Stimulated activated CD4-positive, alpha-beta T cell treated with anti-CD3 and anti-CD28 coated beads, Interleukin-1b, Interleukin-23, amount 100 ng/mL, for 24 hours (primary cell): Measurements from ENCODE around the gene ADGRL3.

Experiments used
- DNase-seq, 4 experiments: peaks; one replicate each; pipeline ENCODE4 v3.0.0-alpha.2; 2020; ENCODE audit warnings: low read depth in 4 of 4, low spot score in 1 of 4

Gene ADGRL3

DNA sequence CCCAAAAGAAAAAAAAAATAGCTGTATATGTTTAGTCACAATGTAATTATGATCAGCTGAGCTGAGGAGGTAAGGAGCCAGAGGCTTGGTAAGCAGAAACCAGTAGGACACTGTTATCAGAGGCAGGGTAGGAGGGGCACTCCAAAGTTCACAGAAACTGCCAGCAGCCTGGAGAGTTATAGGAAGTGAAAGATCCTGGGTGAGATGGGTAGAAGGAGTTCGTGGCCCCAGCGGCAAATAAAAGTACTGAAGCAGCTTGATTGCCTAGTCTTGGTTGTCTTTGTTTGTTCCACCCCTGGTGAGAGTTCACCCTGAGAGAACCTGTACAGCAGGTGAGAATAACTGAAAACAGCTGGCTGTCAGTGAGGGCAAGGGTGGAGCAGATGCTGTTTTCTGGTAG is 340.8 kb downstream of the ADGRL3 start:
- no peak for DNase-seq

DNA sequence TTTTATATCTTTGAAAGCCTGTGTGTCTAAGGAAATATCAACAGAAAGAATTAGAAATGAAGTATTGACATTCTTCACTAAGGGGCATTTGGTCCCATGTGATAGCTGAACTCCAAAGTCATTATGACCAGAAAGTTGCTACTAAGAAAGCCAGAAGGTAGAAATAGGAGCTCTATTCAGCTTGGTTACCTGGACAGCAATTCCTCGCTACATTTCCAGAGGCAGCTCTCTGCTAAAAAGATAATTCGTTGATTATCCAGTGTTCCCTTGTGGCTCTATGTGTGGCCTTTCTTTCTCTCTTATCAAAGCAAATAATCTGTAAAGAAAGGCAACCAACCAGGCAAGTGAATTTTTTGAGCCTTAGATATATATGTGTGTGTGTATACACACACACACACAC is 341.3 kb downstream of the ADGRL3 start:
- DNase-seq: no peak

DNA sequence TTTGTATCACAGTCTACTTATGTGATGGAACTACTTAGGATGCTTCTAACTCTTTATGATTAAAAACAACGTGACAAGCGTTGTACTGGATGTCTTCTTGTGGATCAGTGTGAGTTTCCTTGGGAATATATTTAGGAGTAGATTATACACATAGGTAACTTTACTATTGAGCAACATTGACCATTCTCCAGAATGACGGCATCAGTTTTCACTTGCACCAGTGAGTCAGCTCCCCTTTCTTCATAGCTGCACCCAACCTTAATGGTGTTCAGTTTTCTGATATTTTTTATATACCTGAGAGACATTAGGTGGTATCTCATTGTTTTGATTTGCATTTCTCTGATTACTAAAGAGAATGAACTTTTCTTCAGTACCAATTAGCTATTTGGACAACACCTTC is 343.9 kb downstream of the ADGRL3 start:
- no peak for DNase-seq

DNA sequence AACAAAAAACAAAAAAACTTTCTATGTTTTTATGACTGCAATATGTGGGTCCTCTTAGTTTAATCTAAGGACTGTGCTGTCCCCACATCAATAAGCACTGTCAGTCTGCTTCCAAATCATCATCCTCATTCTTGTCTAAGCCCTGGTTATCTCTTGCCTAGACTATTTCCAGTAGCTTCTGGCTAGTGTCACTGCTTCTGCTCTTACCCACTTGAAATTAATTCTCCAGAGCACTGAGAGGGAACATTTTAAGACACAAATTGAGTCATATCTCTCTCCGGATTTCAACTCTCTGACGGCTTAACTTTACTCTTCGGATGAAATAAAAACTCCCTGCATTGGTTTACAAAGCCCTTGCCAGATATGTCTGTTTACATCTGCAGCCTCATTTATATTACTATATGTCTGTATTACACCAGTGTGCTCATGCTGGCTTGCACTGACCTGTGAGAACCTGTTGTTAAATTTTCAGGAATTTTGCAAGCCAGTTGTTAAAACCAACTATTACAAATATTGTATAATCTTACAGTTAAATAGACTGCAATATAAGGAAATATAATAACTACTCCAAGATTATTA is 345.9 kb downstream of the ADGRL3 start:
- no peak for DNase-seq

DNA sequence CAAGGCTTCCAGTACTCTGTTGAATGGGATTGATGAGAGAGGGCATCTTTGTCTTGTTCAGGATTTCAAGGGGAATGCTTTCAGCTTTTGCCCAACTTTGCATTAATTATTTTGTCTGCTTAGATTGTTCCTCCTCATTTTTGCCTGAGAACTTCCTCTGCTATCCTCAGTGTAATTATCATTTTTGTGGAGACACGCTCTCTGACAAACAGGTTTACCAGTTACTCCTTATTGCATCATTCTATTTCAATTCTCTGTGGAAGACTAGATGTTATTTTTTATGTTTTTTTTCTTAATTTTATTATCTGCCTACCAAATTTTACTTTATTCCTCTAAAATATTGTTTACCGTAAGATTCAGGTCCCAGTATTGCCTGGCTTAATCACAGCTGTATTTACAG is 349.2 kb downstream of the ADGRL3 start:
- DNase-seq: no peak

DNA sequence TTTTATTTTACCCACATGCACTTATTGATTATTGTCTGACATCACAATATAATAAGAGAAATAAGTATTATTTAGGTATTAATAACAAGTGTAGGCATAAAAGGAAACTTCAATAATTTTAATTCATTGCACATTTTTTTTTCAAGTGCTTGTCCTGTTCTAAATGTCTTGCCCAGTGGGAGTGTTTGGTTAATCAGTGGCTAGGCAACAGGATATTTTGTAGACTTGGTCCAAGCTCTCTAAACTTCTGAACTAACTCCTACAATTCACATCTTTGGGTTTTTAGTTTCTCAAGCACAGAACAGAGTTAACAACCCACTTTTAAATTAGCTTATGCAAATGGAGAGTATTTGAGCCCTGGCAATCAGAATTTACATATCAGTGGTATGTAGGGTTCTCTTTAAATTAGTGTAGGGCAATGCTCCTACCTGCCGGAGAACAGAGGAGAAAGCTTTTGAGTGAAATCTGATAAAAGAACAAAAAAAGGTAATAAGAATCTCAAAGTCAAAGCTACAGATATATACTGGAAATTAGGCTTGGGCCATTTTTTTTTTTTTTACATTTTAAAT is 353.5 kb downstream of the ADGRL3 start:
- DNase-seq: no peak

DNA sequence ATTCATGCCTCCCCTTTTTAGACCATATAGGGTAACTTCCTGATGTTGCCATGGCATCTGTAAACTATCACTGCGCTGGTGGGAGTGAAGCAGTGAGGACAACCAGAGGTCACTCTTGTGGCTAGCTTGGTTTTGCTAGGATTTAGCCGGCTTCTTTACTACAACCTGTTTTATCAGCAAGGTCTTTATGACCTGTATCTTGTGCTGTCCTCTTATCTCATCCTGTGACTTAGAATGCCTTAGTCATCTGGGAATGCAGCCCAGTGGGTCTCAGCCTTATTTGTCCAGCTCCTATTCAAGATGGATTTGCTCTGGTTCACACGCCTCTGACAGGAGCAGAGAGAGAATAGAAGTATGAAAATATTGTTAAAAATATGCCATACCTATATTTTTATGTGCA is 355.7 kb downstream of the ADGRL3 start:
- no peak for DNase-seq

DNA sequence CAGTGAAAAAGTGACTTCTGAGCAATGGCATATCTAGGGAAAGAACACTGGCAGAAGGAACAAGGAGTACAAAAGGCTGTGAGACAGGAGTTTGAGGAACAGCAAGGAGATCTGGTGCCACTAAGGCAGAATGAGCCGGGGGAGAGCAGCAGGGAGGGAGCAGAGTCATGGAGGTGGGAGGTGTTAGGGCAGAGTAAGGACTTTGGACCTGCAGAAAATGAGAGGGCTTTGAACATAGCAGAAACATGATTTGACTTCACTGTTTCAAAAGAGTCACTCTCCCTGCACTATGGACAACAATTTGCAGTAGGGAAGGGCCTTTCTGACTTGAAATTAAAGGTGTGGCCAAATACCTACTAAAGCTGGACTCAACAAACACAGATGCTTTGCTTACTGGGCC is 356.2 kb downstream of the ADGRL3 start:
- no peak for DNase-seq

DNA sequence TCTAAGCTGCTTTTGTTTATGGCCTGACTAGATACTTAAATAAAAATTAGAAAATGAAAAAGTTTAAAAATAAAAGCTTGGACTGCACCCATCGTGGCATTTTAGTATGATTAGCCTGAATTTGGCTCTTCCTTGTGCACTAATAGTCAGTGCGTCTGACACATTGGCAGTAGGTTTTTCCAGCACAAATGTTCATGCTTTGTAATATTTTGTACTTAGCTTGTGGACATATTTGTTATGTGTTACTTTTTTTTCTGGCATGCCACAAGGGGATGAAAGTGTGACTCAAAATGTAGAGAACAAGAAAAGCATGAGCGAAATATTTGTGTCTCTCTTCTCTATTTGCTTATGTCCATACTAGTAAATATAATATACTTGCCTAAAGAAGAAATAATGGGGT is 359.3 kb downstream of the ADGRL3 start:
- no peak for DNase-seq

DNA sequence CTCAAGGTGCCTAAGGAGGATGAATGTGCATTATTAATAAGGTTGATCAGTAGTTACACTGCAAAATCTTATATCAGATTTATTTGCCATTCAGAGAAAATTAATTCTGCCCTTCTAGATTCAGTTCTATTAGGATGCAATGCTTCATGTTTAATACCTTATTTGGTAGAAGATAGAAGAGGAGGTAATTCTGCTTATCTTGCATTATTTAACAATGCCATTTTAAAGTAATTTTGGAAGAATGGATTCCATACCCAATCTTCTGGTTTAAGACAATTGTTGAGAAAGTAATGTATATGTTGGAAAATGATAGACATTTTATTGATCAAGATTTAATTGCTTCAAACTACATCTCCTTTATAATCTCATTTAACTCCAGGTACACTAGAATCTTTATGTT is 360.9 kb downstream of the ADGRL3 start:
- DNase-seq: no peak

DNA sequence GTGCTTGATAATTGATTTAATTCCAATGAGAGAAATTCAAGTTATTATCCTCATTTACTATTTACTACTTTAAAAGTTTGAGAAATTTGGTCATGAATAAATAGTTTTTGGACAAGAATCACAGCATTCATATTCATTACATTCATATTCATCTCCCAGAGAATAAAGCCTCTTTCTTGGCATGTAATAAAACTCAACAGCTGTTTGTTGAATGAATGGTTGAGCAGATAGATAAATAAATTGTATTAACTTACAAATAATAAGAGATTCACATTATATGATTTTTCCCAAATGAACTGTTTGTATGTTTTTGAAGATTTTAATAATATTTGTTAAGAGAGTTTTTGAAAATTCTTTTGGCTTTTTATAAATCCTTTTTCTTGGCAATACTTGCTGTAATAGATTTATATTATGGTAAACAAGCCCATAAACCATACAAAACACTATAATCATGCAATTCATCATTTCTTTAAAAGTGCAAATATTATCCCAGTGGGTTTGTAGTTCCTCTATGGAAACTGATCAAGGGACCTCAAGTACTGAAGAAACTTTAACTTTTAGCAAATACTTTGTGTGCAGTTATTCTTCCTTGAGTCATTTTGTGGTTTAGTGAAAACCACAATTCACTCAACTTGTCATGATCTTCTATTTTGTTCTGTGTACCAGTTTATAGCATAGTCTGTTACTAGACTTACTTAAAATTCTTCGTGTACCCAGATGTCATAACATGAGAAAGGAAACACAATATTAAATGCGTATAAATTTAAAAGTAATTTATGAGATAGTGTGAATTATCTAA is 371.8 kb downstream of the ADGRL3 start:
- DNase-seq: no peak

DNA sequence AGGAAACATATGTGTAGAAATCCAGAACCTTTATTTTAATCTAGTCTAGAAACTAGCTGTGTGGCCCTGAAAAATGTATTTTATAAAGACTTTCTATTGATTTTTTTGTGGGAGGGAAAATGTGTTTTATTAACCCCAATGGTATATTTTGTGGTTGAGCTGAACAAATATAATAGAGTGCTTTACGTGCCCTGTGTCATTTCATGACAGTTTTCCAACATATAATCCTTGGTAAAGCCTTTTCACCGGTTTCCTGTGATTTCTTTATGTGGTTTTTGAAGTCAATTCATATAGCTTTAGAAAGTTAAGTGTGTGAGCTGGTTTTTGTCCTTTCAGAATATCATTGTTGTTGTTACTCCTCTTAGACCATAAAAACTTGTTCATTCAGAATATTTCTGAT is 375.7 kb downstream of the ADGRL3 start:
- DNase-seq: no peak

DNA sequence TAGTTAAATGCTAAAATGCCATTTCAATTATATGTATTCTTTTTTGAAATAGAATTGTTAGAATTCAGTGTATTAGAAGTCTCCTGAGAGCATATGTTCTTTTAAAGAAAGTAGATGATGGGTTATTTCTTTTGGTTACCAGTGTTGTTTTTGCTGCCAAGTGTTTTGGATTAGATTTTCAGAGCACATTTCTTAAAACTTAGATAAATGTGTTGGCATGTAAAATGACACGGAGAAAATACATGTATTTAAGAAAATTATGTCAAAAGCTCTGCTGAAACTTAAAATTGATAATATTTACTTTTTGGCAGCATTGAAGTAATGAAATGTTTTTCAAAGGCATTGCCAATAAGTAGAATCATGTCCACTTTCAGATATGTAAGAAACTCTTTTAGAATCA is 379.7 kb downstream of the ADGRL3 start:
- no peak for DNase-seq

DNA sequence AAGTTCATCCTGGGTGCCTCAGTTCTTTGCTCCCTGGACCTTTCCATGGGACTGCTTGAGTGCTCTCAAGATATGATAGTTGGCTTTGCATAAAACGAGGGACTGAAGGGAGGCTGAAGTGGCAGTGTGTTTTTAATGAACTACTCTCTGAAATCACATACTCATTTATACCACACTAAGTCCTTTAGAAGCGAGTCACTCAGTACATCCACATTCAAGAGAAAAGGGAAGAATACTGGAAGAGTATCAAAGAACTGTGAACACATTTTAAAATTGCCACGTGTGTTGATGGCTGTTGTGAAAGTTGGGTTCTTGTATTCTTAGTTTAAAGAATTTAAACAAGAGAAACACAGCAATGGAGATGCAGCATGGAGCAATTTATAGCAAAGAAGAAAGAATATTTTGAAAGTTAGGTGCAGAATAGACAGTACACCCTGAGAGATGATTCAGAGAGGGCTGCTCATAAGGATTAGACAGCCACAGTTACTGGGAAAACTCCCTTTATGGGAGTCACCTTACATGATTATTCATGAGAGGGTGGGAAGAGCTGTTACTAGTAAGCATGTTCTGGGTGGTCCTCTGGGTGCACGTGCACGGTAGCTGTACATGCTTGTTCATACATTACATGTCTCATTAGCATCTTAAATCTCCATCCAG is 380.7 kb downstream of the ADGRL3 start:
- DNase-seq: no peak

DNA sequence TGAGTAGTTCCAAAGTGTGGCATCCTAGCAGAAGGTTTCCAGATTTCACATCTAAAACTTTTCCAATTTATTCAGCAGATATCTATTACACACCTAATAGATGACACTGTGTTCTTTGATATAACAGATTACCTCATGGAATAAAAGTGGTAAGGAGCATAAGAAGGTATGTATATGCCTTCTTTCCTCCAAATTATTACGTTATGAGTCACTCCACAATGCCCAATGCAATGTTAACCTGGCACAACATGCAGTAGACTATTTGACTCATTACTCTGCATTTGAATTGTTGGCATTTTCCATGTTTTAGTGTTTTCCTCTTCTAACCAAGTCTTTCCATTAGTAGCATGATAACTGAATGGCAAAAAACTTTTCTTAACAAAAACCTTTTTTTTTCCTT is 383.6 kb downstream of the ADGRL3 start:
- DNase-seq: no peak

DNA sequence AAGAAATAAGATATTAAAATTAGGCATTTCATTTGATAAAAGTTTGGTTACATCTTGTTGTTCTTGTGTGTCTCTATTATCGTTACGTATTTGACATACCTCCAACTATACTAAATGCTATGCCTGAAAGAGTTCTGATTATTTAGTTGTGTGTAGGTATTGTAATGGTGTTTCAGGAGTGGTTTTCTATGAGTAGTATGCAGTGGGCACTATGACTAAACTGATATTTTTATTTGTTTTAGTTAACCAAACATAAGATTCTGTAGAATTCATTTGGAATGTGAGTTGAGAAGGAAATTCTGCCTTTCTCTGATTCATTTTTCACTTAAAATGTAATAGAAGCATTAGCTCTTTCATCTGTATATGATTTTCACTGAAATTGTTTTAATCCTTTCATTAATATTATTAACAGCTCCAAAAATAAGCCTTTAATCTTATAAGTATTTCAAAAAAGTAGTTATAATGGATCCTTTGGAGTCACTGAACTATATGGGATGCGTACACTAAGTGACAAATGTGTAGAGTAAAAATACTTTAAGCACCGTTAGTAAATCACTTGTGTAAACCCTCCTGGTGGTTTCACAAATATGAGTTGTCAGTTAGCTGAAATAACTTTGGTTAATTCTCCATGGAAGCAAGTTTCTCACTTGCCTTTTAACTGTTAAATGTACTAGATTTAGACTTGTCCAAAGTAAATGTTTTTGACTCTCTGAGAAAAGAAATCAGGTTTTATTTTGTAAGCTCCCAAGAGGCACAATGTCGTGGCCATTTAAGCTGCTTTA is 388.7 kb downstream of the ADGRL3 start:
- DNase-seq: no peak

DNA sequence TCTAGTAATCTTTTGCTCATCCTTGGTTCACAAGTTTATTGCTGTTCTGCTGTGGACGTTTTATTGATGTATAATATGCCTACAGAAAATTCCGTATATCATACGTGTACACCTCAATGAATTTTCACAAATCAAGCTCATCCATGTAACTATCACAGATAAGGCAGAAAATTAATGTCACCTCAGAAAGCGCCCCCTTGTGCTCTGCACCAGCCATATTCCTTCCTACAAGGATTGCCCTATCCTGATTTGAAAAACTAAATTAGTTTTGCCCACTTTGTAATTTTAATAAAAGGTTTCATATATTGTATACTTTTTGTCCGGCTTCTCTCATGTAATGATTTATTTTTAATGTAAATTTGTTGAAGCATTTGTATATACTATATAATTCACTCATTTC is 390.8 kb downstream of the ADGRL3 start:
- DNase-seq: no peak

DNA sequence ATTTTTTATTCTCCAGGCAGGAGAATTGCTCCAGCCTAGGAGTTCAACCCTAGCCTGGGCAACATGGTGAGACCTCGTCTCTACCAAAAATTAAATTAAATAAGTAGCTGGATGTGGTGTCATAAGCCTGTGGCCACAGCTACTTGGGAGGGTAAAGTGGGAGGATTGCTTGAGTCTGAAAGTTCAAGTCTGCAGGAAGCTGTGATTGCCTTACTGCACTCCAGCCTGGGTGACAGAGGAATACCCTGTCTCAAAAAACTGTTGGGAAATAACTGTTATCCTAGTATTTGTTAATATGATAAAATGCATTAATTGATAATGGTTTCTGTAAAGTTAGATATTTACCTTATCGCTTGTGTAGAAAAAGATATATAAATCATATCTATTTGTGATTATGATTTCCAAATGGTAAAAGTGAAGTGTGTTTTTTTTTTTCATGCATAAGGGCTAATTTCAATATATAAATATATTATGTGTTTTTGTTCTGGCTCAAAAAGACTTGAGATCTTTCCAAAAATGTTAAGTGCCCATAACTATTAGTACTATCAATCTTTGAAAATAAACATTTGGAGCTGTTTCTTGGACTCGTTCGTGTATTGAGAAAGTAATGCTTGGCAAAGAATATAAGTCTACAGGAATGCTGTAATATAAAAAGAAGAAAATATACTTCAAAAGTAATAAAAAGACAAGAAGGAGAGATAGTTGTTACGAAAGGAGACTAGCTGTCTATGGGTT is 396.6 kb downstream of the ADGRL3 start:
- DNase-seq: no peak

DNA sequence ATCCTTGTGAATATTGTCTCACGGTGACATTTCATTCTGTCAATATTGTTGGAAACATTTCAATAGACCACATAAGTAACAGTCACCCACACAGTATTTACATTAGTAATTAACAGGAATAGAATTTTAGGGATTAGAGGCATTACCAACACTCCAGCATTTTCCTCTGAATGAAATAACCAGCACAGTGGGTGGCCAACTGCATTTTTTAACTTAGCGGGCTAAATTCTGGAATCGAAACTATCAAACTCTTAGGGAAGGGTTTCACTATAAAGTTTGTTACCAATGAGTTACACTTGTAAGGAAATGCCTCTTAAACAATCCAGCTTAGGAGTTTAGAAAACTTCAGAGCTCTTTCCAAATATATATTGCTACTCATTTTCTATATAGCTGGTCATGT is 403.0 kb downstream of the ADGRL3 start:
- DNase-seq: no peak

DNA sequence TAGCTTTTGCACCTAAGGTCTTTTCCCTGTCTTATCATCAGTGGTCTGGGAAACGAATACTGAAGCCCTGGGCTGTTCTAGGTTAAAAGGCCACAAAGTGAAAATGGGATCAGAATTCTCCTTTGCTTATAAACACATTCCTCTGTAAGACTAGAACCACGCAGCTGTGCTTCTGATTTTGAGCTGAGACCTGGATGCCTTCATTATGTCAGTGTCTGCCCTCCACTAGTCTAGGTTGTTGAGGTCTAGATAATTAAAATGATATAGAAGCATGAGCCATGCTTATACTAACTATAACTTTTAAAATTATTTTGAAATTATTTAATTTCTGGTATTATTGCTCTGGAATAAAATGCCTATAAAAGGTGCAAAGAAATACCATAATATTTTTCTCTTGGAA is 403.9 kb downstream of the ADGRL3 start:
- no peak for DNase-seq

DNA sequence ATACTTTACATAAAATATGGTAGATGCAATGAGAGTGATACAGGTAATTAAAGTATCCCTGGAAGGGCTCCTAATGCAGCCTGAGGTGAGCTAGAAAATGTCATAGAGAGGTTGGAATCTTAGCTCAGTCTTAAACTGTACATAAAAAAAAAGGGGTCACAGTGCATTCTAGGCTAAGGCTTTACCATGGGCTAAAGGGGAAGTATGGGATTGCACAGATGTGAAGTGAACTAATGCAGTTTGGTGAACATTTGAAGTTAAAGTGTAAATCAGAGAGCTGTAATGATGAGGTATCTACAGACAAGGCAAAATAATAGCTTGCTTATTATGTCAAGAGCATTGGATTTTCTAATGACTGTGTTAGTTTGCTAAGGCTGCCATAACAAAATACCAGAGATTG is 405.9 kb downstream of the ADGRL3 start:
- DNase-seq: no peak
